Vagina (tissue), 2 donors: Measurements from ENCODE around the gene OPRM1.

ENCODE experiments used
- POLR2A ChIP-seq, 2 donors: fragments of 450-650 bp; IDR thresholded peaks; one replicate each; pipeline ENCODE4 v1.6.1; 2017; ENCODE audit warnings: antibody characterized with exemption in 2 of 2, mild to moderate bottlenecking in 2 of 2, moderate library complexity in 2 of 2
- TF ChIP-seq, protein P1 (sequence below), 3 experiments: fragments of 450-650 bp in 2 of 3; fragments of 200-600 bp in 1 of 3; sonication (generic) in 1 of 3; IDR thresholded peaks; one replicate each; pipeline ENCODE4 v1.5.1; 2017 to 2019; ENCODE audit warnings: antibody characterized with exemption in 3 of 3, mild to moderate bottlenecking in 2 of 3, moderate library complexity in 2 of 3

DNA sequence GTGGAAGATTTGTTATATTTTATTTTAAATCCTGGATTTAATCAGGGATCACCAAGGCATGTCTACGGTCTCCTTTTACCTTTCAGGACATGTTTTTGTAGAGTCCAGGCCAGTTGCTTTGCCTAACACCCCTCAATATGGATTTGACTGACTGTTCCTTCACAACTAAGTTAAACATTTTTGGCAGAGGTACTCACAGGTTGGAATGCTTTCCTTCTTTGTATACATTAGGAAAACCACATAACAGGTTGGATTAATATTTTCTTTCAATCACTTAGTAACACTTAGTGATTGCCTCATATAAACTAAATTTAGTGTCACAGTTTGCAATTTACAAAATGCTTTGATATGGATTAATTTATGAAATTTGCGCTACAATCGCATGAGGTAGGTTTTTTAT, 253.0 kb downstream of the OPRM1 start:
- TF ChIP-seq, protein P1, sequence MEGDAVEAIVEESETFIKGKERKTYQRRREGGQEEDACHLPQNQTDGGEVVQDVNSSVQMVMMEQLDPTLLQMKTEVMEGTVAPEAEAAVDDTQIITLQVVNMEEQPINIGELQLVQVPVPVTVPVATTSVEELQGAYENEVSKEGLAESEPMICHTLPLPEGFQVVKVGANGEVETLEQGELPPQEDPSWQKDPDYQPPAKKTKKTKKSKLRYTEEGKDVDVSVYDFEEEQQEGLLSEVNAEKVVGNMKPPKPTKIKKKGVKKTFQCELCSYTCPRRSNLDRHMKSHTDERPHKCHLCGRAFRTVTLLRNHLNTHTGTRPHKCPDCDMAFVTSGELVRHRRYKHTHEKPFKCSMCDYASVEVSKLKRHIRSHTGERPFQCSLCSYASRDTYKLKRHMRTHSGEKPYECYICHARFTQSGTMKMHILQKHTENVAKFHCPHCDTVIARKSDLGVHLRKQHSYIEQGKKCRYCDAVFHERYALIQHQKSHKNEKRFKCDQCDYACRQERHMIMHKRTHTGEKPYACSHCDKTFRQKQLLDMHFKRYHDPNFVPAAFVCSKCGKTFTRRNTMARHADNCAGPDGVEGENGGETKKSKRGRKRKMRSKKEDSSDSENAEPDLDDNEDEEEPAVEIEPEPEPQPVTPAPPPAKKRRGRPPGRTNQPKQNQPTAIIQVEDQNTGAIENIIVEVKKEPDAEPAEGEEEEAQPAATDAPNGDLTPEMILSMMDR (IDR thresholded peaks at IDR 0.05): no peak
- TF ChIP-seq POLR2A (IDR thresholded peaks at IDR 0.05): no peak
